NCI-H1436 treated with DMSO at 0.1 percent for 48 hours (cell line): ENCODE results near the gene CCR6.
"Not testable (repeated sequence)": the region's sequence is repeated elsewhere in the genome, so short reads cannot be mapped to it uniquely, and the experiment has no call there.

Experiments used
- DNase-seq: peaks from one replicate; lab custom pipeline; 2025; lab: John Stamatoyannopoulos, UW

Gene CCR6

GRCh38 chr6:167143041-167143440 is 20.1 kb downstream of the CCR6 start:
- no peak for DNase-seq

- DNase-seq, result no peak
Measured at GRCh38 chr6:167145461-167145860, 22.6 kb downstream of the CCR6 start.

GRCh38 chr6:167146135-167146534 is 23.2 kb downstream of the CCR6 start:
- no peak for DNase-seq

GRCh38 chr6:167146977-167147376 is 24.1 kb downstream of the CCR6 start:
- no peak for DNase-seq

- DNase-seq, result no peak
Measured at GRCh38 chr6:167148021-167148420, 25.1 kb downstream of the CCR6 start.

- no peak for DNase-seq
Measured at GRCh38 chr6:167148997-167149396, 26.1 kb downstream of the CCR6 start.

GRCh38 chr6:167150941-167151549 is 28.1 kb downstream of the CCR6 start:
- DNase-seq, result no peak

- no peak for DNase-seq
Measured at GRCh38 chr6:167151648-167152047, 28.8 kb downstream of the CCR6 start.

- no peak for DNase-seq
Measured at GRCh38 chr6:167152862-167153261, 30.0 kb downstream of the CCR6 start.

- no peak for DNase-seq
Measured at GRCh38 chr6:167153521-167153959, 30.6 kb downstream of the CCR6 start.

GRCh38 chr6:167154291-167154690 is 31.4 kb downstream of the CCR6 start:
- DNase-seq, result no peak

- no peak for DNase-seq
Measured at GRCh38 chr6:167154895-167155294, 32.0 kb downstream of the CCR6 start.

GRCh38 chr6:167157414-167157813 is 34.5 kb downstream of the CCR6 start:
- DNase-seq, result no peak

- no peak for DNase-seq
Measured at GRCh38 chr6:167157863-167158262, 35.0 kb downstream of the CCR6 start, which contains the start of gene GPR31. GPR31 (minus strand) TSS chr6:167157980; CDS start chr6:167157831, 149 bp downstream.

GRCh38 chr6:167161851-167162467 is 39.1 kb downstream of the CCR6 start:
- no peak for DNase-seq

- DNase-seq, result no peak
Measured at GRCh38 chr6:167162591-167162990, 39.7 kb downstream of the CCR6 start.

- no peak for DNase-seq
Measured at GRCh38 chr6:167163476-167164011, 40.6 kb downstream of the CCR6 start.

- DNase-seq, result no peak
Measured at GRCh38 chr6:167164261-167164660, 41.4 kb downstream of the CCR6 start.

GRCh38 chr6:167165858-167166471 is 43.1 kb downstream of the CCR6 start:
- DNase-seq, result no peak

- DNase-seq, result not testable (repeated sequence)
Measured at GRCh38 chr6:167167699-167168098, 44.8 kb downstream of the CCR6 start.

- not testable (repeated sequence) for DNase-seq
Measured at GRCh38 chr6:167168296-167168695, 45.4 kb downstream of the CCR6 start.

- DNase-seq, result not testable (repeated sequence)
Measured at GRCh38 chr6:167169867-167170266, 47.0 kb downstream of the CCR6 start.

GRCh38 chr6:167171300-167171699 is 48.4 kb downstream of the CCR6 start:
- not testable (repeated sequence) for DNase-seq
